ENCODE data around the gene TBL3. TPM values are rescaled to one million over a fixed set of nuclear protein-coding genes. Genes with fewer than 3 reads are reported as not detected.

The TBL3 gene
- total and polyA plus RNA-seq, 2 experiments from 2014 or later, result 67.3 to 94.7 TPM

DNA sequence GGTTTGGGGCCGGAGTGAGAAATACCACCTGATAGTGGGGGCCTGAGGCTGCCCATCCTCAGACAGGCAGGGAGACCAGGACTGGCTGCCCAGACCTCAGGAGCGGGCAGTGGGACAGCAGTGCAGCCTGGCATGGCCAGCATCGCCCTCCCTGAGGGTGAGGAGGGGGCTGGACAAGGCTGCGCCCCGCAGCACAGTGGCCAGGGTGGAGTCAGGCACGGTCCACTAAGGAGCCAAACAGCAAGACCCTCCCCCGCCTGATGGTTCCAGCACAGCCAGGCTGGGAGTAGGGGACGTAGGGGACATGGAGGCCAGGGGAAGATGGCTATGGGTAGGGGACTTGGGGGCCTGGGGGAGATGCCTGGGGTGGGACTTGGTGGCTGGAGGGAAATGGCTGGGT lies 34.5 kb downstream of the TBL3 start:
- Histone ChIP-seq H3K9me3 (ENCODE audit: low read depth) (no peaks in the 10 kb centered on the region), H3K4me1 (ENCODE audit: low read depth) (peaks cover 23% of the 10 kb centered on the region), H3K4me3 (no peak overlapping the region), H3K27ac (no peak overlapping the region), H3K36me3 (peaks cover 12% of the 10 kb centered on the region), H3K27me3 (no peaks in the 10 kb centered on the region)
- TF ChIP-seq, protein P1, sequence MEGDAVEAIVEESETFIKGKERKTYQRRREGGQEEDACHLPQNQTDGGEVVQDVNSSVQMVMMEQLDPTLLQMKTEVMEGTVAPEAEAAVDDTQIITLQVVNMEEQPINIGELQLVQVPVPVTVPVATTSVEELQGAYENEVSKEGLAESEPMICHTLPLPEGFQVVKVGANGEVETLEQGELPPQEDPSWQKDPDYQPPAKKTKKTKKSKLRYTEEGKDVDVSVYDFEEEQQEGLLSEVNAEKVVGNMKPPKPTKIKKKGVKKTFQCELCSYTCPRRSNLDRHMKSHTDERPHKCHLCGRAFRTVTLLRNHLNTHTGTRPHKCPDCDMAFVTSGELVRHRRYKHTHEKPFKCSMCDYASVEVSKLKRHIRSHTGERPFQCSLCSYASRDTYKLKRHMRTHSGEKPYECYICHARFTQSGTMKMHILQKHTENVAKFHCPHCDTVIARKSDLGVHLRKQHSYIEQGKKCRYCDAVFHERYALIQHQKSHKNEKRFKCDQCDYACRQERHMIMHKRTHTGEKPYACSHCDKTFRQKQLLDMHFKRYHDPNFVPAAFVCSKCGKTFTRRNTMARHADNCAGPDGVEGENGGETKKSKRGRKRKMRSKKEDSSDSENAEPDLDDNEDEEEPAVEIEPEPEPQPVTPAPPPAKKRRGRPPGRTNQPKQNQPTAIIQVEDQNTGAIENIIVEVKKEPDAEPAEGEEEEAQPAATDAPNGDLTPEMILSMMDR (IDR thresholded peaks at IDR 0.05; ENCODE audit: low read depth, low read length), result no peak
- DNase-seq (ENCODE audit: low read depth in 1 of 2, low spot score in 1 of 2), result no peak

DNA sequence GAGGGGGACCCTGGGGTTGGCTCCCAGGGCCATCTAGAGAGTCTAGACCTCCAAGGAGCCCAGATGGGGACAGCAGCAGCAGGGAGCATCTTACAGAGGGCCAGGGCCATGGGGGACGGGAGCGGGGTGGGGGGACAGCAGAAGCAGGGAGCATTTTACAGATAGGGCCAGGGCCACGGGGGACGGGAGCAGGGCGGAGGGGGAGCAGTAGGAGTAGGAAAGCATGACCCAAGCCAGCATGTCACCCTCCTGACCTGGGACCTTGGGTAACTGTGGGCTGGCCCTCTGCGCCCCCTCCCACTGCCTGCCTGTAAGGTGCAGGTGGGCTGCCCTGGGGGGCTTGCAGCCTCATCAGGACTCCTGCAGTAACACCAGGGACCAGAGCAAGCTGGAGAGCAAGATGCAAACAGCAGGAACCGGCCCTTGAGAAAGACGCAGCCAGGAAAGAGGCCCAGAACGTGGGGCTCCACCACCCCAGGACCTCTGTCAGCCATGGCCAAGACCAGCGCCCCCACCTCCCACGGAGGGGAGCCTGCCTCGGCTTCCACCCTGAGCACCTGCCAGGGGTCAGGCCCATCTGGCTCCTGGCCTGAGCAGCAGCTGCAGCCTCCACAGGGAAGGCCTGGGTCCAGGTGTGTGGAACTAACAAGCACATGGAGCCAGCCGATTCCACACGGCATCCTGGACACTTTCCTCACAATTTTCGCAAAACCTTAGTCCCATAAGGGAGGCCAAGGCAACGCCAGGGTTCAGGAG lies 35.4 kb downstream of the TBL3 start:
- no peak for DNase-seq (ENCODE audit: low read depth in 1 of 2, low spot score in 1 of 2)
- Histone ChIP-seq H3K4me1 (ENCODE audit: low read depth) (peaks cover 23% of the 10 kb centered on the region), H3K9me3 (ENCODE audit: low read depth) (no peaks in the 10 kb centered on the region), H3K4me3 (no peak overlapping the region), H3K36me3 (peaks cover 3% of the 10 kb centered on the region), H3K27me3 (no peaks in the 10 kb centered on the region), H3K27ac (no peak overlapping the region)
- TF ChIP-seq, protein P1 (IDR thresholded peaks at IDR 0.05; ENCODE audit: low read depth, low read length), result no peak

DNA sequence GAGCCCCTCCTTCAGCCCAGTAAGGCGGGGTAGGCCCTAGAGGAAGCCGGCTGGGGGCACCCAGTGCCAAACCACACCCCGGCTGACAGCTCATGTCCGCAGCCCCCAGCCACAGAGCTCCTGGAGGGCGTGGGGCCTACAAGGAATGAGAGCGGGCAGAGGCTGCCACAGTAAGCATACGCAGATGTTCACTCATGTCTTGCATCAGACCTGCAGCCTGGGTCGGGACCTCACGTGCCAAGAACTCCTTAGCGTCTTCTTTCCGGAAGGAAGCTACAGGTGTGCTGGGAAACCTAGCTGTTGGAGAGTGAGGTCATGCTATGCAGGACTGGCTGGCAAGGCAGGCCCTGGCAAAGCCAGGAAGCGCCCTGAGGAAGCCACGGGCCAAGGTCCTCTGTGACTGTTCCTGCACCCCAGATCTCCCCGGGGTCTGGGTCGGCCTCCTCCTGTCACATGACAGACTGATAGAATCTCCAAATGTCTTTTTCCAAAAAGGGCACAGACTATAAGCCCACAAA lies 36.2 kb downstream of the TBL3 start:
- TF ChIP-seq, protein P1 (IDR thresholded peaks at IDR 0.05; ENCODE audit: low read depth, low read length), result no peak
- H3K27me3 ChIP-seq, result no peaks in the 10 kb centered on the region
- H3K4me3 ChIP-seq, result peak overlapping the region; percentile 92
- peaks cover 3% of the 10 kb centered on the region for H3K36me3 ChIP-seq
- H3K27ac ChIP-seq, result no peak overlapping the region
- no peaks in the 10 kb centered on the region for H3K9me3 ChIP-seq (ENCODE audit: low read depth)
- H3K4me1 ChIP-seq (ENCODE audit: low read depth), result peaks cover 23% of the 10 kb centered on the region
- peak in 1 of 2 donors; percentile 72 for DNase-seq (ENCODE audit: low read depth in 1 of 2, low spot score in 1 of 2)

DNA sequence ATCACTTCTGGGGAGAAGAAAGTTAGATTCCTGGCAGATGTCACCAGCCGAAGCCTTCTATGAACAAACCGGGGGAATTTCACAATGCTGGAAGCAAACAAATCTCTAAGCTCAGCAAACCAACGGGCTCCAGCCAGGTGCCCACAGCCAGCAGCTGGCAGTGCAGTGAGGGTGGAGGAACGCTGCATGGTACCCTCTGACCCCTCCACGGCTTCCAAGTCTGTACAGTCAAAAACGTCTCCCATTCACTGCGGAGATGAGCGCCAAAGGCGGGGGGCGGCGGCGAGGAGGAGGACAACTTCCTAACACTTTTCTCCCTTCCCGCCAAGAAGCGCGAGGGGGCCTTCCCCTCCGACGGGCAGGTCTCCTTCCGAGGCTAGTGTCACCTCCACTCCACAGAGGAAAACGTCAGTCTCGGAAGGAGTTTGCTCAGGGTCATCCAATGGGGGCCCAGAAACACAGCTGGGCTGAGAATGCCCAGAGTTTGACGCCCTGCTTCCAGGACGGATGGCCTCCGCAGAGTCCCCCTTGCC lies 36.8 kb downstream of the TBL3 start:
- Histone ChIP-seq H3K4me3 (peak overlapping the region; percentile 92), H3K9me3 (ENCODE audit: low read depth) (no peaks in the 10 kb centered on the region), H3K4me1 (ENCODE audit: low read depth) (peaks cover 23% of the 10 kb centered on the region), H3K36me3 (no peaks in the 10 kb centered on the region), H3K27me3 (no peaks in the 10 kb centered on the region), H3K27ac (peak overlapping the region; percentile 85)
- TF ChIP-seq, protein P1 (IDR thresholded peaks at IDR 0.05; ENCODE audit: low read depth, low read length), result no peak
- DNase-seq (ENCODE audit: low read depth in 1 of 2, low spot score in 1 of 2), result peak in 1 of 2 donors; percentile 58

DNA sequence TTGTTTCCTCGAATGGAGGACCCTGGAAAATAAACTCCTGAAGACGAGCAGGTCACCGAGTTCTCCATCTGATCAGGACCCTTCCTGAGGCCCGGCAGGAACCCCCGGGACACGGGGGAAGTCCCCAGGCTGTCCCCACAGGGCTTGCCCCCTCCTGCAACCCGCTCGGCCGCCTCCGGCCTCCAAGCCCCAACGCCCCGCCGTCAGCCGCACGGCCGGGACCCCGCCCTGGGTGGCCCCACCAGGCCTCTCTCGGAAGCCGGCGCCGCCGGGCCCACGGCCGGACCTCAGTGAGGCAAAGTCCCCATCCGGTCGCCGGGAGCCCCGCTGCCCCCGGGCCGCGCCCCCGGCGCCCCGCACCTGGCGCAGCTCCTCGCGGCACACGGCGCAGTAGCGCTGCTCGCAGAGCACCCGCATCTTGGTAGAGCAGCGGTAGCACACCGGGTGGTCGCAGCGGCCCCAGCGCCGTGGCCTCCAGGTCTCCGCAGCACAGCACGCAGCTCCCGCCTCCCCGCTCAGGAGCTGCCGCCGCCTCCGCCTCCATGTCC lies 37.4 kb downstream of the TBL3 start:
- H3K9me3 ChIP-seq (ENCODE audit: low read depth), result no peaks in the 10 kb centered on the region
- H3K36me3 ChIP-seq, result no peaks in the 10 kb centered on the region
- peak overlapping the region; percentile 85 for H3K27ac ChIP-seq
- peaks cover 20% of the 10 kb centered on the region for H3K4me1 ChIP-seq (ENCODE audit: low read depth)
- DNase-seq (ENCODE audit: low read depth in 1 of 2, low spot score in 1 of 2), result no peak
- H3K4me3 ChIP-seq, result peak overlapping the region; percentile 92
- H3K27me3 ChIP-seq, result no peaks in the 10 kb centered on the region
- TF ChIP-seq, protein P1 (IDR thresholded peaks at IDR 0.05; ENCODE audit: low read depth, low read length), result no peak

Data from cardiac muscle cell (in vitro differentiated cells and primary cell).